GM19035 (cell line): ENCODE measurements around the gene DENND6B.
"Not testable (repeated sequence)": the region's sequence is repeated elsewhere in the genome, so short reads cannot be mapped to it uniquely, and the experiment has no call there.

Source experiments
- ATAC-seq: cut with Tn5 transposase; IDR thresholded peaks from one replicate; pipeline ENCODE4 v1.9.1; 2021; ENCODE audit not compliant: unreplicated experiment

DENND6B gene

DNA sequence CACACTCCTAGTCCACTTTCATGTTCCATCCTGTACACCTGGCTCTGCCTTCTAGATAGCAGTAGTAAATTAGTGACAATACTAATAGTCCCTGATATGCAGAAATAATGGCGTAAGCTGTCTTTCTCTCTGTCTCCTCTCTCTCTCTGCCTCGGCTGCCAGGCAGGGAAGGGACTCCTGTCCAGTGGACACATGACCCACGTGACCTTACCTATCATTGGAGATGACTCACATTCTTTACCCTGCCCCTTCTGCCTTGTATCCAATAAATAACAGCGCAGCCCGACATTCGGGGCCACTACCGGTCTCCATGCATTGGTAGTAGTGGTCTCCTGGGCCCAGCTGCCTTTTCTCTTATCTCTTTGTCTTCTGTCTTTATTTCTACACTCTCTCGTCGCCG lies 53.0 kb downstream of the DENND6B start:
- not testable (repeated sequence) for ATAC-seq

DNA sequence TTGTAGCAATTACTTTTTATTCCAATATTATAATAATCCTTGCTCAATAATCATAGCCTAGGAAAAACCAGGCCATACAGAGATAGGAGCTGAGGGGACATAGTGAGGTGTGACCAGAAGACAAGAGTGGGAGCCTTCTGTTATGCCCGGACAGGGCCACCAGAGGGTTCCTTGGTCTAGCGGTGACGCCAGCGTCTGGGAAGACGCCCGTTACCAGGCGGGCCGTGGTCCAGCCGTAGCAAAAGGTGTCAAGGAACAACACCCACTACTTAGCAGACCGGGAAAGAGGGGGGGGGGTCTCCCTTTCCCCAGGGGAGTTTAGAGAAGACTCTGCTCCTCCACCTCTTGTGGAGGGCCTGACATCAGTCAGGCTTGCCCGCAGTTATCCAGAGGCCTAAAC lies 53.5 kb downstream of the DENND6B start:
- ATAC-seq: not testable (repeated sequence)

DNA sequence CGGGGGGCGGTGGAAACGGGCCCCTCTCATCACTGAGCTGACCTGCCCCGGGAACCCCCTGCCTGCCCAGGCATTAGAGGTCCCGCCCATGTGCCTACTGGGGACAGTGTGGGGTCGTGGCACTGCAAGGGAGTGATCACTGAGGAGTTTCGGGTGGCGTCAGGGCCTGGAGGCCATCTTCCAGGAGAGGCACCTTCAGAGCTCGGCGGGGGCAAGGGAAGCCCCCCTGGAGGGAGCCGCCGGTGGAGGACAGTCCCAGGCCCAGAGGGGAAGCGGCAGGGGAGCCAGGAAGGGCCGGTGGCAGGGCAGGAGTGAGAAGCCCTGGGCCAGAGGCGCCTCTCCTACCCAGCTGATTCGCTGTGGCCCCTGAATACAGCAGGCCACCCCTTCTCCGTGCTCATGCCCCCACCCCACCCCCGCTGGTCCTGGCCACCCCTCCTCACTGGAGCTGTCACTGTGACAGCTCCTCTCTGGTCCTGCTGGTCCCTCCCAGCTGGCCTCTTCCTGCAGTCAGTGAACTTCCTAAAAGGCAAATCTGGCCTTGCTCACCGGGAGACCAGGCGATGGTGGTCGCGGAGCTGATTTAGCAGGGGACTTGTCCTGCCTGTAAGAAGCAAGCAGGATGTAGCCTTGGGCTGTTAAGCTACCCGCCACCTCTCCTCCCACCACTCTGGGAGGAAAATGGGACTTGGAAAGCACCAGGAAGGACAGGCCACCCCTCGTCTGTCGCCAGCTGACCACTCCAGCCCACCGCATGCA lies 54.6 kb downstream of the DENND6B start:
- no peak for ATAC-seq

DNA sequence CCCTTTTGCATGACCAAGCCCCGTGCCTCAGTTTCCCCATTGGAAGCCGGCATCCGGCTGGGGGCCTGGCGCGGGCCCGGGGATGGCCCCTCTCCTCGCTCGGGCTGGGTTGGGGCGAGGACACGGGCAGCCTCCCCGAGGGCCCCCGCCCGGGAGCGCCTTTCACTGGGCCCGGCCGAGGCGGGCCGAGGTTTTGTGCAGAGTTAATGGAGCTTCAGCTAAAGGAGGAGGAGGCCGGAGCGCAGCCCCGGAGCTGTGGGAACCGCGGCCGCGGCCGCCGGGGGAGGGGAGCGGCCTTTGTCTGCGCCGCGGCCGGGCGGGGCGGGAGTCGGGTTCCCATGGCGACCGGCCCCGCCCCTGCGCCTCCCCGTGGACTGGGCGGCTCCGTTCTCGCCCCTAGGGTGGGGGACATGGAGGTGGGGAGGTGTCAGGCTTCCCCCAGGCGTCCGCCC lies 55.3 kb downstream of the DENND6B start:
- no peak for ATAC-seq

DNA sequence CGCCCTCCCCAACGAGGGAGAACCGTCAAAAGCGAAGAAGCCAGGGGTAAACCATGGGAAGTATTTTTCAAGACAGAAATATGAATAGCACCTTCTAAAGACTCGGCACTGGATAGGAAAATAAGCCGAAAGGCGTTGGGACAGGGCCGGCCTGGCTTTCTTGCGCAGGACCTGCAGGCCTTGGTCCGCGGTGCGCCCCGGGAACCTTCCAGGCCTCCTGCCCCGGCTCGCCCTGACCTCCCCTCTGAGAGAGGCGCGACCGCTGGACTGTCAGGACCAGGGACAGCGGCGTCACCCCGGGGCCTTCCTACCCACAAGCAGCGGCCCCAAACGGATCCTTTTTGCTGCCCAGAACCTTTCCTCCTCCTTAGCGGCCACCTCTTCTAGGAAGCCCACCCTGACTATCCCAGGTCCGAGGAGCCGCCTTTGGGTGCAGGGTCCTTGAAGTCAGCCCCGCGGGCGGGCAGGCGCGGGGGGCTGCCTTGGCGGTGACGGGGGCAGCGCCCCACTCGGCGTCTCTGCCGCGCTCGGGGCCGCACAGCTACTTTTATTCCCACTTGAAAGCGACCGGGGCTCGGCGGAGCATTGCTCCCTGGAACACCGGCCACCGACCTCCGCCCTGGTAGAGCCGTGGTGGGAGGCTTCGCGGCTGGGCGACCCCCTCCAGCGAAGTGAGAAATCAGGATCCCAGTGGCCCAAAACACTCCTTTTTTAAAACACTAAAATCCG lies 56.0 kb downstream of the DENND6B start:
- ATAC-seq: no peak

DNA sequence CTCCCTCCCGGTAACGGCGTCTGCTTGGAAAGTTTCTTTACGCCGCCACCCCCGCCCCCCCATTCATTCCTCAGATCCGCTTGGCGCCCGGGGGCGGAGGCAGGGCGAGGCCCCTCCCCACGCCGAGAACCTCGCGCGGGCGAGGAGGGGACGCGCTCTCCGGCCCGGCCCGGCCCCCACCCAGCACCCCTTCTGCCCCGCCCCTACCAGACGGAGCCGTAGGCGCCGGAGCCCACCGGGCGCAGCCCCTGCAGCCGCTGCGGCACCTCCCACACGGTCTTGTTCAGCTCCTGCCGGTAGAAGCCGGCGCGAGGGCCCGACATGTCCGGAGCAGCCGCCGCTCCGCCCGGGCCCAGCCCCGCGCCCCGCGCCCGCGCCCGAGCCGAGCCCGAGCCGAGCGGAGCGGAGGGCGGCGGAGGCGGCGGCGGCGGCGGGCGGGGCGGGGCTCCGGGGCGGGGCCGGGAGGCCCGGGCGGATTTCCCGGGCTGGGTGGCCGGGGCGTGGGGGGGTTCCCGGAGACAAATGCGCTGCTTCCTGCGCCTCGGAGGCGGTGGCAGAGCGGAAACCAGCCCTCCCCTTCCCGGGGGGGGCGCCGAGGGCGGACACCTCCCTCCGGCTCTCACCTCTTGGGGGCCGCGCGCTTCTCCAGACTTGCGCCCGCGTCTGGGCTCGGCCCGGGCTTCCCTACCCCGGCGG lies 56.7 kb downstream of the DENND6B start, which contains the start of gene MAPK11:
Gene MAPK11, minus strand, starts transcription at position 411 of the 696 bp plus-strand sequence. Its CDS starts 88 bp downstream, at position 323.
- peak; percentile 41 for ATAC-seq

DNA sequence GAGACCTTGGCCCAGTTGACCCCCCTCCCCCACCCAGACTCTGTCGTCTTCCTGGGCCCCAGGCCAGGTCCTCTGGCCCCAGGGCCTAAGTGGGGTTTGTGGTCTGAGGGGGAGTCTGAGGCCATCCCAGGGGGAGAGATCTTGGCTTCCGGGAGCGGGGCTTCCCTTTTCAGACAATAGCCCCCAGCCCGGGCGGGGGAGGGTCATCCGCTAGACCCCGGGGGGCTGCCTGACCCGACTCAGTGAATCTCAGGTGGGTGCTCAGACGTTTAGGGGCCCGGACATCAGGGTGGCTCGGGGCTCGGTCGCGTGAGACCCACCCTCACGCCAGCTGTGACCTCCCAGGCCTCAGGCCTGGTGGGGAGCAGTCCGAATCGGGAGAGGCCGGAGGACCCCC lies 57.2 kb downstream of the DENND6B start:
- no peak for ATAC-seq

DNA sequence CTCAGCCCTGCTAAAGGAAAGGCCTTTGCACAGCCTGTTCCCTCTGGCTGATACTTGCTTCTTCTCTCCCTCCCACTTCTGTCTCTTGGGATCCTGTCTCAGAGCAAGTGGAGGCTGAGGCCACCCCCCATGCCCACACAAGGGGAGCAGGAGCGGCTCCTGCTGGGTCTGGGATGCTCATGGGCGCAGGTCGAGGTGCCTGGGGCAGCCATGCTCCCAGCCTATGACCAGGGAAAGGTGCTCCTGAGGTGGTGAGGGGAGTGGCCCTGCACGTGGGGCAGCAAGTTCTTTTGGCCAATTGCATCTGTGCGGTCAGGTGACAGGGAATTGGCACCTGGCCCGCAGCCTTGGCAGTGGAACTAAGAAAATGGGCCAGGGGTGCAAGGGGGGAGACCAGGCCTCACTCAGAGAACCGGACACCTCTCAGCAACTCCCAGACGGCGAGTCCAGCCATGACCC lies 58.1 kb downstream of the DENND6B start:
- no peak for ATAC-seq

DNA sequence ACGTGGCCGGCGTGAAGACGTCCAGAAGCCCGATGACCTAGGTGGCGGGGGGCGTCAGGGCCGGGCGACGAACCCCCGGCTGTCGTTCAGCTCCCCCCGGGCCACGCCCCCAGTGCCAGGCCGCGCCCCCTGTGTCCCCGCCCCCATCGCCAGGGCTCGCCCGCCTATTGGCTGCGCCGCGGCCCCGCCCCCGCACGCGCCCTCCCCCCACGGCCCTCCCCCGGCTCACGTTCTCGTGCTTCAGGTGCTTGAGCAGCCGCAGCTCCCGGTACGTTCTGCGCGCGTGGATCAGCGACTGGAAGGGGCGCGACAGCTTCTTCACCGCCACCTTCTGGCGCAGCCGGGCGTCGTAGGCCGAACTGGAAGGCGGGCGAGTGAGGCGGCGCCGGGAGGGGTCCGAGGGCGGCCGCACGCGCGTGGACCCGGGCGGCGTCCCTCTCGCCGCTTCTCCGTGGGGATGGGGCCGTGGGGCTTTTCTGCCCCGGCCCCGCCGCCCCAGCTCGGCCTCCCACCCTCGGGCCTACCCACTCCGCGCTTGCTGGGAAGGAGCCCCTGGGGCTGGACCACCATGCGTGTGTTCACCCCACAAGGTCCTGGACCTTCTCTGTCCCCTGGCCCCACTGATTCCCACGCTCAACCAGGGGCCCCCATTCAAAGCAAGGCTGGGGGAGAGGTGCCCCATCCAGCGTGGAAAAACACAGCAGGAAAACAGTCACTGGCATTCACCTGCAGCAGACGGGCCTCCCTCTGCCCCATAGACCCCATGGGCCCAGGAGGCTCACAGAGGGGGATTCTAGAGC lies 59.0 kb downstream of the DENND6B start:
- no peak for ATAC-seq

DNA sequence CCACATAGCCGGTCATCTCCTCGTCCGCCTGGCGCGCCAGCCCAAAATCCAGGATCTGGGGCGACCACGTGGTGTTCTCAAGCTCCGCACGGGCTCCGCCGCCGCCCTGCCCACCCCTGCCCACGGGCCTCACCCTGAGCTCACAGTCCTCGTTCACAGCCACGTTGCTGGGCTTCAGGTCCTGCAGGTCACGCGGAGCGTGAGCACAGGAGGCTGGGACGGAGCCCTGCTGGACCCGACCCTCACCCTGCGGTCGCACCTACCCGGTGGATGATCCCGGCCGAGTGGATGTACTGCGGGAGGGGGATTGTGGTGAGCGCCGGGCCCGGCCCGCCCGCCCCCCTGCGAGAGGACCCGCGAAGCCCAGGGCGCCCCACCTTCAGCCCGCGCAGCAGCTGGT lies 59.8 kb downstream of the DENND6B start:
- ATAC-seq: no peak

DNA sequence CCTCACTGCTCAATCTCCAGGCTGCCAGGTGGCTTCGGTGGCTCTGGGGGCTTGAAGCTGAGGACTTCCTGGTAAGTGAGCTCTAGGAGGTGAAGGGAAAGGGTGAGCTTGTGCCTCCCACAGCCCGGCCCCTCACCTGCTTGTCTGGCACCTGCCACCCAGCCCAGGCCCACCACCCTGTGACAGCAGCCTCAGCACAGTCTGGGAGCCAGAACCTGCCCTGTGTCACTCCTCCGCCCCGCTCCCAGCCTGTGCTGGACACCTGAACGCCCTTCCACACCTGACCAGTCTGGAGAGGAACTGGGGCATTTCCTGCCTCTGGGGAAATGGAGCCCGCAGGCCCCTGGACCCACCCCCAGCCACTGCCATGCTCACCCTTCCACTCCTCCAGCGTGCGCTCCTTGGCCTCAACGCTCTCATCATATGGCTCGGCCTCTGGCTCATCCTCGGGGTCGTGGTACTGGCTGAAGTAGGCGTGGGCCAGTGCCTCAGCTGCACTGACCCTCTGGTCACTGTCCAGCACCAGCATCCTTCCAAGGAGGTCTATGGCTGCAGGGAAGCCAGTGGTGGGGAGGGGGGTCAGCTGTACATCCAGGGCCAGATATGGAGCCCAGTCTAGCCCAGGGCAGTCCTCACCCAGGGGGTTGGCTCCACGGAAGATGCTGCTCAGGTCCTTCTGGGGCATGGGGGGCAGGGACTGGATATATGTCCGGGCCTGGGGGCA lies 61.7 kb downstream of the DENND6B start:
- ATAC-seq: no peak

DNA sequence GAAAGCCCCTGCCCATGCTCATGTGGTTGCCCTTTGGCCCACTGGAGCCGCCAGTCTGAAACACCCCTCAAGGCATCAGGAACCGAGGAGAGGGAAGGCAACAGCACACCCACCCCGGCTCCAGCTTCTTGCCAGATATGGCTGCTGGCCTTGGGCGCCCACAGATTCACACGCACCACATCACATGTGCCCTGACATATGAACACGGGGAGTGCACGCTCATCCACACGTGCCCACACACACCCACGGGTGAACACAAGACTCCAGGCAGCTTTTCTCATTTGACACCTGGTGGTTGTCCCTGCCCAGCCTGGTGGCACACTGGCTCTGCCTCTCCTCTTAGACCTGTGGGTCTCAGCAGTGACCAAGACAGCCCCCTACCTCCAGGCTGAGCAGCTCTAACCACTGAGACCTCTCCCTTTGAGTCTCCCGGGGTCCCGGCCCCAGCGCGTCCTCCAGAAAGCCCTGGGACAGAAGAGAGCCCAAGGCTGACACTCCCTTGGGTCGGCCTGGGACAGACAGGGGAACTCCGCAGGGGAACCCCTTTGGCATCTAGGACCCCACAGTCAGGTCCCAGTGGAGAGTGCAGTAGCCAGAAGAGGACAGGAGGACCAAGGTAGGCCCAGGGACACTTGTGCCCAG lies 62.6 kb downstream of the DENND6B start:
- no peak for ATAC-seq

DNA sequence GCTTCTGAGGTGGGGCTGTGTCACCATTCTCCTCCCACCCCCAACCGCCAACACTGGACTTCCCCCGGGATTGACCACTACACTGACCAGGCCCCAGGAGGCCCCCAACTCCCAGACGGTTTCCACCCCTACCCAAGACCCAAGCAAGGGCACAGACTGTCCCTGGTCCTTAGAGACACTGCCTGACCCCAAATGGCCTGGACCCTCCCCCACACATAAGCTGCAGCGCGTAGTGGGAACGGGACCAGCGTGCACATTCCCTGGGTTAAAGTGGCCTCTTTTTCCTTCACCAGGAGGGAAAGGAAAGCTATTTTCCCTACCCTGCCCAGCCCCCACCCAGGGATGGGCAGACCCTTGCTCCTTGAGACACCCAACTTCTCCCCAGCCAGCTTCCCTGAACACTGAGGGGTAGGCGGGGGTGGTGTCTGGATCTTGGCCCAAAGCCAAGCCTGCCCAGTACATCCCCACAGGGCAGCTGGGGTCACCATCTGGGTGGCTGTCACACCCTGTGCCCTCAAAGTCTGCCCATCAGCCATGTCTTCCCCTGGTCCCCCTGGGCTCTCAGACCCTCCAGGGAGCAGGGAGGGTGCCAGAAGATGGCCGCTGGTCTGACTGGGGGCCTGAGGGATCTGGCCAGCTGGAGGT lies 63.7 kb downstream of the DENND6B start:
- no peak for ATAC-seq

DNA sequence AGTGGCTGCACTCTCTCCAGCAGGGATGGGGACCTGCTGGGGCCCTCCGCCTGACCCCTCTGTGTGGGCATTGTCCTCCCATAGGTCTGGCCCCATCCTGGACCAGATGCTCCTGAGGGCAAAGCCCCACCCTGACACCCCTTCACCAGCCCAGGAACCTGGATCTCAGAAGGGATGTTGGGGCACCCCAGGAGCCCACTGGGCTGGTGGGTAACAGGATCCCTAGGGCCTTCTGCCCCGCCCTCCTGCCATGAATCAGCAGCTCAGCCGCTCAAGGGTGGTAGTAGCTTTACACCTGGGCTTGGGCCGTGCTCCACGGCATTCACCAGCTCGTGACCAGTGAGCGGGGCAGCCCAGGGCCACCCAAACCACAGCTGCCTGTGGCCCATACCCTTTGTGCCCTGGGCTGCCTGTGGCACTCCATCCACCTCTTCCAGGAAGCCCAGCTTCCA lies 64.3 kb downstream of the DENND6B start:
- ATAC-seq: no peak

DNA sequence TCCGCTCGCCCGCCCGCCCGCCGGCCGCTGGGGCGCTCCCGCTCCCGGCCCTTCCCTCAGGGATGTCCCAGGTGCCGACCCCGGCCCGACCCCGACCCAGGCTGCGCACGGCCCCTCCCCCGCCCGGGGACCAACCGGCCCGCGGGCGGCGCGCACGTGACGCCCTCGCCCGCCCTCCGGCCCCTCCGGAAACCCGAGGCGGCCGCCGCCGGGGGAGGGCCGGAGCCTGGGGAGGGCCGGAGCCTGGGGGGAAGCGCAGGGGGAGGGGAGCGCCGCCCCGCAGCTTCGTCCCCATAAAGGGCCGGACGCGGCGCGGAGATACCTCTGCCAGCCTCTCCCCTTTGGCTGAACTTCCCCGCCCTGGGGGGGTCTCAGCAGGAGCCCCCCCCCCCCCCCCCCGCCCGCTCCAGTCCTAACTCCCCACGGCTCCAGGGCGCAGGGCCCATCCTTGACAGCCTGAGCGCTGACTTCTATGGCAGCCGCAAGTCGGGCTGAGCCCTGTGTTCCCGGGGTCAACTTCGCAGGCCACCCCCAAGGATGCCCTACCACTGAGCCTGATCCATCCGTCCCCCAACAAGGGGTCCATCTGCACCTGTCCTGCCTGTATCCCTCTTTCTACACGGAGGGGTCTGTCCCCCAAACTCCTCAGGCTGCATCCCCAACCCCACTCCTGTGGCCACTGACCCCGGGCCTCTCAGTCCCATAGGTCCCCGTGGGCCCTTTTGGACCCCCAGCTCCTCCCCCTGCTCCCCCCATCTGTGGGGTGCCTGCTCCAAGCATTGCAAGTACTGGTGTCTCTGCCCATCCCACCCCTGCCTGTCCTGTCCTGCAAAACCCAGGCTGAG lies 65.0 kb downstream of the DENND6B start, which contains the start of gene MAPK12:
Gene MAPK12, minus strand, starts transcription at position 69 of the 845 bp plus-strand sequence. CDS start 174 bp downstream, outside the sequence.
- peak; percentile 50 for ATAC-seq

DNA sequence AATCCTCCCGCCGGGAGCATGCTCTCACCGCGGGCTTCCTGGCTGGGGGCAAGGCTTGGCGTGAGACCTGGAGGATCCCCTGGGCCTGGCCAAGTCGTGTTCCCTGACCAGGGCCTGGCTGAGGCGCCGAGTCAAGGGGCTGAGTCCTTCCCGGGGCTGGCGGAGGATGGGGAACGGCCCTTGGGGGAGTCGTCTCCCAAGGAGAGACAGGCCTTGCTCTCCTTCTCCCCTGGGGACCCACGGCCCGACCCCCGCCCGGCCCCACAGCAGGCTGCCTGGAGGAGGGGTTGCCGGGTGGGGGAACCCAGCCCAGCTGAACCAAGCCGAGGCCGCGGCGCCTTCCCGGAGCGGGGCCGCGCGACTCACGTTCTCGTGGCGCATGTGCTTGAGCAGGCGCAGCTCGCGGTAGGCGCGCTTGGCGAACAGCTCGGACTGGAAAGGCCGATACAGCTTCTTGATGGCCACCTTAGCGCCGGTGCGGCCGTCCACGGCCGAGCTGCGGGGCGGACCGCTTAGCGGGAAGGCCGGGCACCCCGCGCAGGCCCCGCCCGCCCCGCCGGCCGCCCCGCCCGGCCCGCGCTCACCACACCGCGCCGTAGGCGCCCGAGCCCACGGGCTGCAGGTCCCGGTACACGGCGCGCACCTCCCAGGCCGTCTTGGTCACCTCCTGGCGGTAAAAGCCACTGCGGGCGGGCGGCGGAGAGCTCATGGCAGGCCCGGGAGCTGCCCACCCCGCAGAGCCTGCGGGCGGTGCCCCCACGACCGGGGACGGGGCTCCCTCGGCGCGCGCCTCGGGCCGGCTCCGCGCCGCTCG lies 65.8 kb downstream of the DENND6B start:
- ATAC-seq: peak; percentile 37

DNA sequence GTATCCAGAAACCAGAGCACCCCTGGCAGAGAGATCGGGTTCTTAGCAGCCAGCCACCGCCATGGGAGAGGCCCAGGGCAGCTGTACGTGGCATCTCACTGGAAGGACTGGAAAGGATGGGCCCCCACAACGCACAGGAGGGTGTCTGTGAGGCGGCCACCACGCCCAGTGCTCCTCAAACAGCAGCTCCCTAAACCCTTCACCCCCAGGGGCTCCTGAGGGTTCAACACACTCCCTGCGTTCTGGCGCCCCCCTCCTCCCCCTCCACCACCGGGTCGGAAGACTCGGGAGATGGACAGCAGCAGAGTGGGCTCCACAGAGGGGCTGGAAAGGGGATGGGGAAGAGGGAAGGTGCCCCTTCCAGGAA lies 66.4 kb downstream of the DENND6B start:
- ATAC-seq: no peak
